Gastrocnemius medialis (tissue), 4 donors: ENCODE results near the gene AIDA.

ENCODE experiments used
- POLR2A ChIP-seq, 2 donors: fragments of 450-650 bp; IDR thresholded peaks; one replicate each; pipeline ENCODE4 v1.6.1; 2017; ENCODE audit warnings: antibody characterized with exemption in 2 of 2, mild to moderate bottlenecking in 2 of 2, moderate library complexity in 2 of 2
- TF ChIP-seq, protein P1 (sequence below), 5 experiments: fragments of 450-650 bp in 3 of 5; fragments of 200-600 bp in 2 of 5; sonication (generic) in 2 of 5; IDR thresholded peaks in 4 of 5; conservative IDR thresholded peaks in 1 of 5; 1 replicate in 4 of 5; 2 replicates in 1 of 5; pipeline ENCODE4 v1.5.1; 2016 to 2019; ENCODE audit warnings: antibody characterized with exemption in 5 of 5, mild to moderate bottlenecking in 3 of 5, moderate library complexity in 3 of 5

- TF ChIP-seq, protein P1, sequence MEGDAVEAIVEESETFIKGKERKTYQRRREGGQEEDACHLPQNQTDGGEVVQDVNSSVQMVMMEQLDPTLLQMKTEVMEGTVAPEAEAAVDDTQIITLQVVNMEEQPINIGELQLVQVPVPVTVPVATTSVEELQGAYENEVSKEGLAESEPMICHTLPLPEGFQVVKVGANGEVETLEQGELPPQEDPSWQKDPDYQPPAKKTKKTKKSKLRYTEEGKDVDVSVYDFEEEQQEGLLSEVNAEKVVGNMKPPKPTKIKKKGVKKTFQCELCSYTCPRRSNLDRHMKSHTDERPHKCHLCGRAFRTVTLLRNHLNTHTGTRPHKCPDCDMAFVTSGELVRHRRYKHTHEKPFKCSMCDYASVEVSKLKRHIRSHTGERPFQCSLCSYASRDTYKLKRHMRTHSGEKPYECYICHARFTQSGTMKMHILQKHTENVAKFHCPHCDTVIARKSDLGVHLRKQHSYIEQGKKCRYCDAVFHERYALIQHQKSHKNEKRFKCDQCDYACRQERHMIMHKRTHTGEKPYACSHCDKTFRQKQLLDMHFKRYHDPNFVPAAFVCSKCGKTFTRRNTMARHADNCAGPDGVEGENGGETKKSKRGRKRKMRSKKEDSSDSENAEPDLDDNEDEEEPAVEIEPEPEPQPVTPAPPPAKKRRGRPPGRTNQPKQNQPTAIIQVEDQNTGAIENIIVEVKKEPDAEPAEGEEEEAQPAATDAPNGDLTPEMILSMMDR (IDR thresholded peaks at IDR 0.05 in 4 of 5, conservative IDR thresholded peaks at IDR 0.05 in 1 of 5) = no peak
- TF ChIP-seq POLR2A (IDR thresholded peaks at IDR 0.05) = no peak
Observed at GRCh38 chr1:222663431-222663934, 48.8 kb downstream of the AIDA start.
